BE2C (cell line): ENCODE results near the gene RAPGEF1.
"Not testable (repeated sequence)": the region's sequence is repeated elsewhere in the genome, so short reads cannot be mapped to it uniquely, and the experiment has no call there.

Source experiments
- DNase-seq: peaks from one replicate; pipeline ENCODE4 v3.0.0-alpha.2; 2020
- H3K27me3 ChIP-seq: fragments of 250-450 bp; sonication (Bioruptor Pico); 2 replicates; pipeline ENCODE4 v1.5.1; 2020; ENCODE audit warnings: mild to moderate bottlenecking
- H3K36me3 ChIP-seq: fragments of 250-450 bp; sonication (Bioruptor Pico); 2 replicates; pipeline ENCODE4 v1.5.1; 2020; ENCODE audit warnings: mild to moderate bottlenecking
- H3K4me1 ChIP-seq: fragments of 250-450 bp; sonication (Bioruptor Pico); 2 replicates; pipeline ENCODE4 v1.5.1; 2020
- H3K4me3 ChIP-seq: 2 replicates; pipeline ENCODE4 v1.5.1; 2011; ENCODE audit warnings: low read depth, low read length
- H3K9me3 ChIP-seq: fragments of 250-450 bp; sonication (Bioruptor Pico); 2 replicates; pipeline ENCODE4 v1.5.1; 2020
- TF ChIP-seq, protein P1 (sequence below): IDR thresholded peaks from 2 replicates; pipeline ENCODE4 v1.5.1; 2012; ENCODE audit warnings: mild to moderate bottlenecking, low read depth, low read length

The RAPGEF1 gene

DNA sequence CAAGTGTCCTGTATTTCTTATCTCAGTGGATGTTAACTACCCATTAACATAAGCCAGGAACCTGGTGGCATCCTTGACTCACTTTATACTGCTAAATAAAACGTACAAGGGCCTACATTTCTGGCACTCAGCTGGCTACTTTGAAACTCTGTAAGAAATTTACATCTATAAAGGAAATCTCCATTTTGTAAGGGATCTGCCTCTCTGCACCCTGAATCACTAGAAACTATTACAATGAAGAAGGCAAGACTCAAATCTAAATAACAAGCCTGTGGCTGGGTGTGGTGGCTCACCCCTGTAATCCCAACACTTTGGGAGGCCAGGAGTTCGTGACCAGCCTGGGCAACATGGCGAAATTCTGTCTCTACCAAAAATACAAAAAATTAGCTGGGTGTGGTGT lies 51.5 kb downstream of the RAPGEF1 start:
- TF ChIP-seq, protein P1, sequence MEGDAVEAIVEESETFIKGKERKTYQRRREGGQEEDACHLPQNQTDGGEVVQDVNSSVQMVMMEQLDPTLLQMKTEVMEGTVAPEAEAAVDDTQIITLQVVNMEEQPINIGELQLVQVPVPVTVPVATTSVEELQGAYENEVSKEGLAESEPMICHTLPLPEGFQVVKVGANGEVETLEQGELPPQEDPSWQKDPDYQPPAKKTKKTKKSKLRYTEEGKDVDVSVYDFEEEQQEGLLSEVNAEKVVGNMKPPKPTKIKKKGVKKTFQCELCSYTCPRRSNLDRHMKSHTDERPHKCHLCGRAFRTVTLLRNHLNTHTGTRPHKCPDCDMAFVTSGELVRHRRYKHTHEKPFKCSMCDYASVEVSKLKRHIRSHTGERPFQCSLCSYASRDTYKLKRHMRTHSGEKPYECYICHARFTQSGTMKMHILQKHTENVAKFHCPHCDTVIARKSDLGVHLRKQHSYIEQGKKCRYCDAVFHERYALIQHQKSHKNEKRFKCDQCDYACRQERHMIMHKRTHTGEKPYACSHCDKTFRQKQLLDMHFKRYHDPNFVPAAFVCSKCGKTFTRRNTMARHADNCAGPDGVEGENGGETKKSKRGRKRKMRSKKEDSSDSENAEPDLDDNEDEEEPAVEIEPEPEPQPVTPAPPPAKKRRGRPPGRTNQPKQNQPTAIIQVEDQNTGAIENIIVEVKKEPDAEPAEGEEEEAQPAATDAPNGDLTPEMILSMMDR: no peak
- no peak for DNase-seq
- Histone ChIP-seq H3K4me3 (no peak overlapping the region), H3K27me3 (no peaks in the 10 kb centered on the region), H3K4me1 (no peaks in the 10 kb centered on the region; the same call in none of the 2 replicates), H3K9me3 (no peaks in the 10 kb centered on the region), H3K36me3 (no peaks in the 10 kb centered on the region)

DNA sequence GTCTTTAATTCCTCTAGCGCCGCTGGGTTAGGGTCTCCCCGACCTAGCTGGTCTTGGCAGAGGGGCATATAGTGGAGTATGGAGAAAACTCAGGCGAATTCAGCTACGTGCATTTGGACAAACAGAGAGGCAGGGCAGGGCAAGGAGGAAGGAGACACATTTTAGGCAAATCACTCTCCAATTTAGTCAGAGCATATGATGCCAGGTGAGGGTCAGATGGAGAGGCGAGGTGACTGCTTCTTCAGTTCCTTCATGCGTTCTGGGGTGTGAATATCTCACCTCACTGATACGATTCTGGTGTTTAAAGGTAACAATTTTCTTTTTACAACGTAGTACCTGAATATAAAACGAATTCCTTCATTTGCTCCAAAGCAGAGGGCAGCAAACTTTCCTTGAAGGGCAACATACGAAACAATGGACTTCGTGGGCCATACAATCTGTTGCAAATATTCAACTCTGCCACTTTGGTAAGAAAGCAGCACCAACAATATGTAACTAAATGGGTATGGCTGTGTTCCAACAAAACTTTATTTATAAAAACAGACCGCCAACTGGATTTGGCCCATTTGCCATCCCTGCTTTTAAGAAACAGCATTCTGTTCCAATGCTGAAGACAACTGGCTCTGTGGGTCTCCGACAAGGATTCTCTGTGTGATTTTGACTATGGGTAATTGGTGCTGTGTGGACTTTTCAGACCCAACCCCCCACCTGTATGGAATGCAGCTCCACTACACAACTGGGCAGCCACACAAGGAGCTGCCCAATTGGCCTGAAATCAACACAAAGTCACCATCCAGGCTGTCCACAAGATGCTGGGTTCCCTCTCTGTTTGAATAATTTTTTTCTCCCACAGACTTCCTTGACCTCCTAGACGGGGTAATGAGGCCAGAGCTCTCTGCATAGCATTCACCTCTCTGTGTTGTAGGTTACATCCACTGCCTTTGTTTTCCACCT lies 53.8 kb downstream of the RAPGEF1 start:
- H3K4me1 ChIP-seq: no peaks in the 10 kb centered on the region
- DNase-seq: no peak
- TF ChIP-seq, protein P1: no peak

DNA sequence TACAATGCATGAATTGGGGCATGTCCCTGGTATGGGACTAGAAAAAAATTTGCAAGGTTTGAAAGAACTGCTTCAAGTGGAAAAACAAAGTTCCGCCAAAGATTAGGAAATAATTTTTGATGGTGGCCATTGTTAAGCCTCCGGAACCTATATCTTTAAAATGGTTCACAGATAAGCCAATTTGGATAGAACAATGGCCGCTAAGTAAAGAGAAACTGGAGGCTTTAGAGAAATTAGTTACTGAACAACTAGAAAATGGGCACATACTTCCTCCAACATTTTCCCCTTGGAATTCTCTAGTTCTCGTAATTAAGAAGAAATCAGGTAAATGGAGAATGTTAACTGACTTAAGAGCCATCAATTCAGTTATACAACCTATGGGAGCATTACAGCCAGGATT lies 56.8 kb downstream of the RAPGEF1 start:
- H3K27me3 ChIP-seq, H3K4me1 ChIP-seq, H3K4me3 ChIP-seq, DNase-seq, H3K9me3 ChIP-seq, H3K36me3 ChIP-seq: not testable (repeated sequence)

More for the DNA sequence above, 53.8 kb downstream of the RAPGEF1 start:
- Histone ChIP-seq H3K9me3 (no peaks in the 10 kb centered on the region), H3K36me3 (no peaks in the 10 kb centered on the region), H3K27me3 (no peaks in the 10 kb centered on the region), H3K4me3 (no peak overlapping the region)

DNA sequence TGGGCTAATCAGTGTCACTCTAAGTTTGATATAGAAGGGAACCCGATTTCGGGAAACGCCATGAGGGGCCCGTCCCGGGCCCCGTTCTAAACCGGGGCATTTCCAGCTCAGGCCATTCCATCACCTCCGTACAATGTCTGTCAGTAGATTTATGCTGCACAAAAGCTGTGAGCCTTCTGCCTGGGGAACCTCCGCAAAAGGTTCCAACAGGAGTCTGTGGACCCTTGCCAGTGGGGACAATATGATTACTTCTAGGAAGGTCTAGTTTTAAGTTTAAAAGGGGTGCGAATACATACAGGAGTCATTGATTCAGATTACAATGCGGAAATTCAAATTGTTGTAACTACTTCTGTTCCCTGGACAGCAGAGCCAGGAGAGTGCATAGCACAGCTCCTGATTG lies 57.6 kb downstream of the RAPGEF1 start:
- no peaks in the 10 kb centered on the region for H3K9me3 ChIP-seq
- peaks cover 6% of the 10 kb centered on the region; the same call in 1 of the 2 replicates for H3K4me1 ChIP-seq
- no peak overlapping the region for H3K4me3 ChIP-seq
- TF ChIP-seq, protein P1: no peak
- no peaks in the 10 kb centered on the region; the same call in 1 of the 2 replicates for H3K36me3 ChIP-seq
- H3K27me3 ChIP-seq: no peaks in the 10 kb centered on the region
- no peak for DNase-seq

DNA sequence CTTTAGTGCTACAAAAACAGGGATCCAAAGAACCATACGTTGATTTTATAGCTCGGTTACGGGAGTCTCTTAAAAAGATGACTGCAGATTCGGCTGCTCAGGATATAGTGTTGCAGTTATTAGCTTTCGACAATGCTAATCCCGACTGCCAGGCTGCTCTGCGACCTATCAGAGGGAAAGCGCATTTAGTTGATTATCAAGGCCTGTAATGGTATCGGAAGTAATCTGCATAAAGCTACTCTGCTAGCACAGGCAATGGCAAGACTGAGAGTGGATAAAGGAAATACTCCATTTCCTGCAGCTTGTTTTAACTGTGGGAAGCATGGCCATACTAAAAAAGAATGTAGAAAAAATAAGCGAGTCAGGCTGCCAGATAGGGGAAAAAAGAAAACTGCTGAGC lies 58.0 kb downstream of the RAPGEF1 start:
- H3K9me3 ChIP-seq, DNase-seq, H3K4me3 ChIP-seq, H3K36me3 ChIP-seq, H3K4me1 ChIP-seq, H3K27me3 ChIP-seq: not testable (repeated sequence)

DNA sequence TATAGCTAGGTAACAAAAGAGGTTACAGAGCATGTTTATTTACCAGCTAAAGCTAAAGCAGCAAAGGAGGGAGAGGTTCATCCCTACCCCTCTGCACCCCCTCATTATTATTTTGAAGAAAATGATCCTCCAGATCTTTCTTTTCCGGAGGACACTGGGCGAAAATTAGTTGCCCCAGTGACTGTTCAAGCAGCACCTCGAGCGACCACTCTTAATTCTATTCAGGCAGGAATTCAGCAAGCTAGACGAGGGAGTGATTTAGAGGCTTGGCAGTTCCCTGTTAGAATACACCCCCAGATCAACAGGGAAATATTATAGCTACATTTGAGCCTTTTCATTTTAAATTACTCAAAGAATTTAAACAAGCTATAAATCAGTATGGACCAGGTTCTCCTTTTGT lies 58.8 kb downstream of the RAPGEF1 start:
- H3K4me3 ChIP-seq, H3K27me3 ChIP-seq: not testable (repeated sequence)
- peaks cover 14% of the 10 kb centered on the region for H3K4me1 ChIP-seq

DNA sequence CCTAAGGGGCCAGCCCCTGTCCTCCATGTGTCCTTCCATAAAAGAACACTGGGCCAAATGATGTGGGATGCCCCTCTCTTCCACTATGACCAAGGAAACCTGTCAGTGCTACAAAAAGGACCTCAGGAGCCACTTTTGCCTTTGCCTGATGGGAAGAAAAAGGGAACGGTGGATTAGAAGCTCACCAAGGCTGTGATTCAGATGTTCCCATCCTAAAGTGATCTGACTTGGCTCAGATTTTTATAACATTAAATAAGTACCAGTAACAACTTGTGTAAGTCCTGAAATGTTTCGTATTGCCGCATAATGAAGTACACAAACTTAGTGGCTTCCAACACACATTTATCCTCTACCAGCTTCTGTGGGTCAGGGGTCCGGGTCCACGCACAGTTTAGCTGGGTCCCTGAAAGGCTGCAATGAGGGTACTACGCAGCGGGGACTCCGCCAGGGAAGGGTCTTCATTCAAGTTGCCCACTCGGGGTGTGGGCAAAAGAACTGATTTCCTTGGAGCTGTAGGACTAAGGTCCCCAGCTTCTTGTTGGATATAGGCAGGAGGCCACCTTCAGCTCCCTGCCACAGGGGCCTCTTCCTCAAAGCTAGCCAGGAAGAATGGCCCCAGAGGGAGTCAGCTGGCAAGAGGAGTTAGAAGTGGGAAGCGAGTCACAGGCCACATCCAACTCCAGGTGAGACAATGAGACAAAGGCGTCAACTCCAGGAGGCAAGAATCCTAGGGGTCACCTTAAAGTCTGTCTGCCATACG lies 60.4 kb downstream of the RAPGEF1 start:
- H3K4me3 ChIP-seq: no peak overlapping the region
- peaks cover 14% of the 10 kb centered on the region for H3K4me1 ChIP-seq
- no peak for DNase-seq
- no peaks in the 10 kb centered on the region for H3K9me3 ChIP-seq
- no peaks in the 10 kb centered on the region; the same call in 1 of the 2 replicates for H3K36me3 ChIP-seq
- TF ChIP-seq, protein P1: no peak
- H3K27me3 ChIP-seq: no peaks in the 10 kb centered on the region

More for the DNA sequence above, 58.8 kb downstream of the RAPGEF1 start:
- DNase-seq, H3K9me3 ChIP-seq, H3K36me3 ChIP-seq: not testable (repeated sequence)
